Measurements from ENCODE around the gene SLC26A8.

GRCh38 chr6:35933844-35934243 is 90.6 kb downstream of the SLC26A8 start:
- TF ChIP-seq, protein P1, sequence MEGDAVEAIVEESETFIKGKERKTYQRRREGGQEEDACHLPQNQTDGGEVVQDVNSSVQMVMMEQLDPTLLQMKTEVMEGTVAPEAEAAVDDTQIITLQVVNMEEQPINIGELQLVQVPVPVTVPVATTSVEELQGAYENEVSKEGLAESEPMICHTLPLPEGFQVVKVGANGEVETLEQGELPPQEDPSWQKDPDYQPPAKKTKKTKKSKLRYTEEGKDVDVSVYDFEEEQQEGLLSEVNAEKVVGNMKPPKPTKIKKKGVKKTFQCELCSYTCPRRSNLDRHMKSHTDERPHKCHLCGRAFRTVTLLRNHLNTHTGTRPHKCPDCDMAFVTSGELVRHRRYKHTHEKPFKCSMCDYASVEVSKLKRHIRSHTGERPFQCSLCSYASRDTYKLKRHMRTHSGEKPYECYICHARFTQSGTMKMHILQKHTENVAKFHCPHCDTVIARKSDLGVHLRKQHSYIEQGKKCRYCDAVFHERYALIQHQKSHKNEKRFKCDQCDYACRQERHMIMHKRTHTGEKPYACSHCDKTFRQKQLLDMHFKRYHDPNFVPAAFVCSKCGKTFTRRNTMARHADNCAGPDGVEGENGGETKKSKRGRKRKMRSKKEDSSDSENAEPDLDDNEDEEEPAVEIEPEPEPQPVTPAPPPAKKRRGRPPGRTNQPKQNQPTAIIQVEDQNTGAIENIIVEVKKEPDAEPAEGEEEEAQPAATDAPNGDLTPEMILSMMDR (IDR thresholded peaks at IDR 0.05): no peak
- TF ChIP-seq POLR2A (IDR thresholded peaks at IDR 0.05) (no peak), POLR2AphosphoS5 (IDR thresholded peaks at IDR 0.05) (no peak)

Data from breast epithelium (tissue), 3 donors.